ENCODE results near the gene ACOT11. TPM values are rescaled to one million over a fixed set of nuclear protein-coding genes. Genes with fewer than 3 reads are reported as not detected.
A peak's percentile ranks its signal among the peaks of the same experiment; 100 is the strongest.

The ACOT11 gene
- total and polyA plus RNA-seq, 2 of the 13 experiments (the other 11 are each of a cell fraction or from before 2014, with no cell fraction given), result 2.6 to 3.3 TPM

DNA sequence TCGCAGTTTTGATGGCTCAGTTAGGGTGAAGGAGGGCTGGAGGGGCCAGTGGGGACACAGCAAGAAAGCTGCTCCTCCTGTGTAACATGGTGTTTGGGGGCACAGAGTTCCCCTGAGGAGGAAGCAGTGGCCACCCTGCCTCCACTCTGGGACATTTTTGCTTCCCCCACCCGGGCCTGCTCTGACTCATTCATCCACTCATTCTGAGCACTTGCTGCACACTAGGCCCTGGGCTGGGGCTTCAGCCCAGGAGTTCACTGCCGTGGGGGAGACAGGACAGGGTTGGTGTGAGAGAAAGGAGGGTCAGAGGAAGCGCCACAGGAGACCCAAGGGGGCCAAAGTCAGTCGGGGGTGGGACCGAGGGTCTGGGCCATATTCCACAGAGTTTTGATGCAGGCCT lies 41.4 kb upstream of the ACOT11 start:
- FAIRE-seq (no peak), ATAC-seq (no peak), DNase-seq (ENCODE audit: low spot score) (no peak)
- no peaks in the 10 kb centered on the region; a peak in 3 of 5 replicates for H3K27me3 ChIP-seq (ENCODE audit: control insufficient read depth in 1 of 2, insufficient read depth in 2 of 2, low read length in 2 of 2)
- H3K27ac ChIP-seq (ENCODE audit: extremely low read length, insufficient read depth, low read length), result no peak overlapping the region
- no peak overlapping the region for H3K9ac ChIP-seq (ENCODE audit: insufficient read depth, low read depth, low read length)
- no peaks in the 10 kb centered on the region for H3K79me2 ChIP-seq (ENCODE audit: insufficient read depth, low read length)
- no peak for TF ChIP-seq ZNF792 (CRISPR knock-in tag; IDR thresholded peaks at IDR 0.05)
- TF ChIP-seq PCBP2 (optimal IDR thresholded peaks at IDR 0.05; ENCODE audit: low read depth, low read length, poor library complexity, severe bottlenecking), result no peak
- no peaks in the 10 kb centered on the region for H3K36me3 ChIP-seq (replicated peaks in 1 of 2; ENCODE audit: control insufficient read depth in 1 of 2, insufficient read depth in 2 of 2, low read length in 2 of 2)
- WGBS (ENCODE audit: low lambda C conversion rate), result 31% methylated on average over 6 of the region's 6 CpGs
- no peak overlapping the region for H3K4me3 ChIP-seq (replicated peaks in 1 of 3; ENCODE audit: insufficient read depth in 1 of 3, low read depth in 2 of 3, low read length in 3 of 3)
- H3K9me3 ChIP-seq (ENCODE audit: low read length), result no peaks in the 10 kb centered on the region
- no peak overlapping the region for H3K4me2 ChIP-seq (ENCODE audit: low read depth, low read length)
- BruUV-seq (replicated peaks), result no TSS peak
- CTCF ChIA-PET (ENCODE audit: low intra/inter-chr PET ratio, low total read pairs), result no interaction called here
- intact Hi-C loops (cut with micrococcal nuclease; ENCODE audit: unreplicated experiment), result no loop called here
- H4K20me1 ChIP-seq (ENCODE audit: insufficient read depth, low read length), result no peaks in the 10 kb centered on the region
- in situ Hi-C loops (cut with HindIII; ENCODE audit: extremely low pct_ligation_motif_present, low pct_unique_long_range_greater_than_20kb), result no loop called here
- POLR2A ChIA-PET, result no interaction called here
- H2AFZ ChIP-seq (ENCODE audit: low read length), result no peak overlapping the region
- peaks cover 7% of the 10 kb centered on the region; the same call in 1 of the 2 replicates for H3K4me1 ChIP-seq (ENCODE audit: insufficient read depth, low read length)

DNA sequence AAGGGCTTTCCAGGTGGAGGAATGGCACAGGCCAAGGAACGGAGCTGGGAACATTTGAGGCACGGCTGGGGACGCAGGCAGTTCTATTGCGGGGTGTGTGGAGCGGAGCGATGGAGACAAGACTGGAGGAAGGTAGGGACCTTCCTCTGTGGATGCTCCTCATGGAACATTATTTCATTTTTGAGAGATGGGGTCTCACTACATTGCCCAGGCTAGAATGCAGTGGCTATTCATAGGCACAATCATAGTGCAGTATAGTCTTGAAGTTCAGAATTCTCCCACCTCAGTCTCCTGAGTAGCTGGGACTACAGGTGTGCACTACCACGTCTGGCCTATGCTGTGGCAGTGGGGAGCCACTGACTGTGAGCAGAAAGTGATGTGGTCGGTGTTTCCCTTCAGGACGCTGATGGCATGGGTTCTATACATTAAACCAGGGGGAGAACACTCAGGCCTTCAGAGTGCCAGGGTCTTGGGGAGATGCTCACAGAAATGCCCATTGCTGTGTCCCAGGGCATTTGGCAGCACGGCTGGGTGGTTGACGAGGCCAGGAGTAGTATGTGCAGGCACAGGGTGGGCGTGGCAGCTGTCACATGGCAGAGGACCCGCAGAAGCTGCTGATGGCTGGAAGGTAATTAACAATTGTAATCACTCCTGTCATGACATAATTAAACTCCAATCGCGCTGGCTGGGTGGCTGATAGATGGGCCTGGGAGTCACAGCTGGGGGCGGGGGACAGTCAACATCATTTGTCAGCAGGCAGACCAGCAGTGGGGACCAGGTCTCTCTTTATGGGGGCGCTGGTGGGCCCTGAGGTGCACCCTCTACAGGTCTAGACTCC lies 40.8 kb upstream of the ACOT11 start:
- no peaks in the 10 kb centered on the region for H3K36me3 ChIP-seq (replicated peaks in 1 of 2; ENCODE audit: control insufficient read depth in 1 of 2, insufficient read depth in 2 of 2, low read length in 2 of 2)
- in situ Hi-C loops (cut with HindIII; ENCODE audit: extremely low pct_ligation_motif_present, low pct_unique_long_range_greater_than_20kb), result no loop called here
- H3K27me3 ChIP-seq (ENCODE audit: control insufficient read depth in 1 of 2, insufficient read depth in 2 of 2, low read length in 2 of 2), result no peaks in the 10 kb centered on the region; a peak in 3 of 5 replicates
- DNase-seq (ENCODE audit: low spot score) (no peak), FAIRE-seq (no peak), ATAC-seq (peak; percentile 34; the same call in 2 of the 3 replicates)
- CTCF ChIA-PET (ENCODE audit: low intra/inter-chr PET ratio, low total read pairs), result no interaction called here
- POLR2A ChIA-PET, result no interaction called here
- H3K27ac ChIP-seq (ENCODE audit: extremely low read length, insufficient read depth, low read length), result no peak overlapping the region
- no peak overlapping the region for H2AFZ ChIP-seq (ENCODE audit: low read length)
- peaks cover 7% of the 10 kb centered on the region; the same call in 1 of the 2 replicates for H3K4me1 ChIP-seq (ENCODE audit: insufficient read depth, low read length)
- H3K79me2 ChIP-seq (ENCODE audit: insufficient read depth, low read length), result no peaks in the 10 kb centered on the region
- H4K20me1 ChIP-seq (ENCODE audit: insufficient read depth, low read length), result no peaks in the 10 kb centered on the region
- no peak overlapping the region for H3K4me2 ChIP-seq (ENCODE audit: low read depth, low read length)
- H3K4me3 ChIP-seq (replicated peaks in 1 of 3; ENCODE audit: insufficient read depth in 1 of 3, low read depth in 2 of 3, low read length in 3 of 3), result no peak overlapping the region
- no peak for TF ChIP-seq RAD21 (CRISPR knock-in tag; IDR thresholded peaks at IDR 0.05)
- TF ChIP-seq ZNF724P (CRISPR knock-in tag; IDR thresholded peaks at IDR 0.05; ENCODE audit: borderline replicate concordance), result no peak
- no peak for TF ChIP-seq SRSF1 (optimal IDR thresholded peaks at IDR 0.05; ENCODE audit: low read depth, low read length)
- peak; percentile 64; the same call in 1 of the 2 replicates for TF ChIP-seq ZNF121 (CRISPR knock-in tag; IDR thresholded peaks at IDR 0.05)
- no peak for TF ChIP-seq TOPORS (CRISPR knock-in tag; IDR thresholded peaks at IDR 0.05)
- WGBS (ENCODE audit: low lambda C conversion rate), result 65% methylated on average over 11 of the region's 17 CpGs
- intact Hi-C loops (cut with micrococcal nuclease; ENCODE audit: unreplicated experiment), result no loop called here
- no TSS peak for BruUV-seq (replicated peaks)
- no peaks in the 10 kb centered on the region for H3K9me3 ChIP-seq (ENCODE audit: low read length)
- no peak overlapping the region for H3K9ac ChIP-seq (ENCODE audit: insufficient read depth, low read depth, low read length)

Data from HepG2 (cell line).